CD4-positive, alpha-beta T cell treated with Interleukin-2 at 100 ng/mL for 4 hours (primary cell): ENCODE data around the gene CACNA1C.
"Not testable (repeated sequence)": the region's sequence is repeated elsewhere in the genome, so short reads cannot be mapped to it uniquely, and the experiment has no call there.

Experiments
- DNase-seq: peaks from one replicate; pipeline ENCODE4 v3.0.0-alpha.2; 2020; ENCODE audit warnings: low spot score

CACNA1C gene

GRCh38 chr12:2487278-2487677, 434.5 kb downstream of the CACNA1C start:
- DNase-seq = no peak

GRCh38 chr12:2488131-2488530, 435.3 kb downstream of the CACNA1C start:
- no peak for DNase-seq

GRCh38 chr12:2488596-2488995, 435.8 kb downstream of the CACNA1C start:
- no peak for DNase-seq

GRCh38 chr12:2489275-2489674, 436.5 kb downstream of the CACNA1C start:
- DNase-seq = no peak

- DNase-seq = no peak
Observed at GRCh38 chr12:2490831-2491230, 438.0 kb downstream of the CACNA1C start.

- DNase-seq = not testable (repeated sequence)
Observed at GRCh38 chr12:2491349-2491748, 438.6 kb downstream of the CACNA1C start.

GRCh38 chr12:2492236-2492635, 439.4 kb downstream of the CACNA1C start:
- DNase-seq = no peak

- DNase-seq = no peak
Observed at GRCh38 chr12:2493086-2493485, 440.3 kb downstream of the CACNA1C start.

GRCh38 chr12:2494486-2495192, 441.9 kb downstream of the CACNA1C start:
- no peak for DNase-seq

- DNase-seq = no peak
Observed at GRCh38 chr12:2495417-2496112, 442.8 kb downstream of the CACNA1C start.

- no peak for DNase-seq
Observed at GRCh38 chr12:2498964-2499500, 446.2 kb downstream of the CACNA1C start.

- DNase-seq = no peak
Observed at GRCh38 chr12:2501464-2502191, 448.8 kb downstream of the CACNA1C start.

GRCh38 chr12:2503036-2503435, 450.2 kb downstream of the CACNA1C start:
- no peak for DNase-seq

- DNase-seq = no peak
Observed at GRCh38 chr12:2503762-2504161, 451.0 kb downstream of the CACNA1C start.

GRCh38 chr12:2504577-2504976, 451.8 kb downstream of the CACNA1C start:
- DNase-seq = no peak

- no peak for DNase-seq
Observed at GRCh38 chr12:2507814-2508213, 455.0 kb downstream of the CACNA1C start.

GRCh38 chr12:2509137-2509536, 456.4 kb downstream of the CACNA1C start:
- DNase-seq = no peak

- DNase-seq = no peak
Observed at GRCh38 chr12:2510045-2510444, 457.3 kb downstream of the CACNA1C start.

- no peak for DNase-seq
Observed at GRCh38 chr12:2513141-2514037, 460.6 kb downstream of the CACNA1C start.

GRCh38 chr12:2514038-2514340, 461.2 kb downstream of the CACNA1C start:
- no peak for DNase-seq

GRCh38 chr12:2520722-2521246, 468.0 kb downstream of the CACNA1C start:
- no peak for DNase-seq

- DNase-seq = no peak
Observed at GRCh38 chr12:2523317-2523716, 470.5 kb downstream of the CACNA1C start.
